ENCODE data around the gene PRDM16.

DNA sequence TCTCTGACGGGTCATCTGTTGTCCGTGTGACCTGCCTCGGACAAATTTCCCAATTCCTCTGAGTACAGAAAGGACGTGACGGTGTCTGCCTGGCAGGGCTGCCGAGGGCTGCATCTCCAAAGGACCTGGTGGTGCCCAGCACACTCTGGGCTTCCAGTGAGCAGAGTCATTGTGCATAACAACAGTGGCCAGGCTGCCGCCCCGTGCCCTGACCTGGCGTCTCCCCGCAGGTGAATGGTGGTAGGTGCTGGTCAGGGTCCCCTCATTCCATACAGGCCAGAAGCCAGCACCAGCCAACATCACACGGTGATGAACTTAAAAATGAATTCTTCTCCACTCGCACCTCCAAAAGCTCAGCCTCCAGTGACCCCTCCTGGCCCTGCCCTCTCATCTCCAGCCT, 28.2 kb downstream of the PRDM16 start:
- TF ChIP-seq, protein P1, sequence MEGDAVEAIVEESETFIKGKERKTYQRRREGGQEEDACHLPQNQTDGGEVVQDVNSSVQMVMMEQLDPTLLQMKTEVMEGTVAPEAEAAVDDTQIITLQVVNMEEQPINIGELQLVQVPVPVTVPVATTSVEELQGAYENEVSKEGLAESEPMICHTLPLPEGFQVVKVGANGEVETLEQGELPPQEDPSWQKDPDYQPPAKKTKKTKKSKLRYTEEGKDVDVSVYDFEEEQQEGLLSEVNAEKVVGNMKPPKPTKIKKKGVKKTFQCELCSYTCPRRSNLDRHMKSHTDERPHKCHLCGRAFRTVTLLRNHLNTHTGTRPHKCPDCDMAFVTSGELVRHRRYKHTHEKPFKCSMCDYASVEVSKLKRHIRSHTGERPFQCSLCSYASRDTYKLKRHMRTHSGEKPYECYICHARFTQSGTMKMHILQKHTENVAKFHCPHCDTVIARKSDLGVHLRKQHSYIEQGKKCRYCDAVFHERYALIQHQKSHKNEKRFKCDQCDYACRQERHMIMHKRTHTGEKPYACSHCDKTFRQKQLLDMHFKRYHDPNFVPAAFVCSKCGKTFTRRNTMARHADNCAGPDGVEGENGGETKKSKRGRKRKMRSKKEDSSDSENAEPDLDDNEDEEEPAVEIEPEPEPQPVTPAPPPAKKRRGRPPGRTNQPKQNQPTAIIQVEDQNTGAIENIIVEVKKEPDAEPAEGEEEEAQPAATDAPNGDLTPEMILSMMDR (IDR thresholded peaks at IDR 0.05) = no peak
- no peak for TF ChIP-seq BHLHE40 (IDR thresholded peaks at IDR 0.05; ENCODE audit: low read depth, low read length)
- TF ChIP-seq, protein P2, sequence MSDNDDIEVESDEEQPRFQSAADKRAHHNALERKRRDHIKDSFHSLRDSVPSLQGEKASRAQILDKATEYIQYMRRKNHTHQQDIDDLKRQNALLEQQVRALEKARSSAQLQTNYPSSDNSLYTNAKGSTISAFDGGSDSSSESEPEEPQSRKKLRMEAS (IDR thresholded peaks at IDR 0.05) = no peak
- TF ChIP-seq HOXB13 (CRISPR knock-in tag; IDR thresholded peaks at IDR 0.05; ENCODE audit: low read depth) = no peak
- TF ChIP-seq ESRRA (IDR thresholded peaks at IDR 0.05; ENCODE audit: borderline replicate concordance, low read length) = no peak
- TF ChIP-seq RFX5 (IDR thresholded peaks at IDR 0.05) = no peak
- TF ChIP-seq POLR2A (IDR thresholded peaks at IDR 0.05; ENCODE audit: low read length) = no peak
- TF ChIP-seq HDAC2 (IDR thresholded peaks at IDR 0.05) = no peak
- no peak for TF ChIP-seq EP300 (IDR thresholded peaks at IDR 0.05)
- no peak for TF ChIP-seq SREBF2 (IDR thresholded peaks at IDR 0.05)

All from A549 (cell line).